GM12878 (cell line): ENCODE results near the gene ACOT7. TPM values are rescaled to one million over a fixed set of nuclear protein-coding genes. Genes with fewer than 3 reads are reported as not detected.

Experiments used
- ATAC-seq: fragments of 200-7000 bp; cut with Tn5 transposase; 3 replicates; pipeline ENCODE4 v1.9.1; 2020; ENCODE audit warnings: mild to moderate bottlenecking, moderate library complexity
- BruUV-seq: library from RNA; stranded (reverse); fragments of 400-500 nt; replicated peaks from 2 replicates; lab custom pipeline; 2021; lab: Mats Ljungman, UMichigan
- CTCF ChIA-PET: fragments of 300-600 bp; sonication (Branson Sonifier 250); formaldehyde crosslinking; extraction: SDS; loops from one replicate; lab custom pipeline; 2021; ENCODE audit warnings: inconsistent platforms; lab: Yijun Ruan, JAX
- POLR2A ChIA-PET: fragments of 350-600 bp; formaldehyde crosslinking; extraction: SDS; loops from one replicate; lab custom pipeline; 2021; ENCODE audit warnings: inconsistent platforms; lab: Charles Lee
- RAD21 ChIA-PET: fragments of 300-600 bp; sonication (Branson Sonifier 250); formaldehyde crosslinking; loops from one replicate; lab custom pipeline; 2023; ENCODE audit warnings: antibody characterized with exemption; ENCODE audit not compliant: unreplicated experiment; lab: Charles Lee
- SMC1A ChIA-PET: fragments of 300-600 bp; sonication (Branson Sonifier 250); formaldehyde crosslinking; loops from one replicate; lab custom pipeline; 2023; ENCODE audit not compliant: unreplicated experiment, uncharacterized antibody; lab: Charles Lee
- DNase-seq: peaks from one replicate; pipeline ENCODE4 v3.0.0-alpha.2; 2011; ENCODE audit warnings: low read depth, low spot score
- FAIRE-seq: peaks from 3 replicates; lab custom pipeline; 2011; peaks lifted over from hg19 to GRCh38; lab: Jason Lieb, UNC
- H2AFZ ChIP-seq: 2 replicates; pipeline ENCODE4 v1.6.0; 2011; ENCODE audit warnings: low read depth, low read length, control low read depth; ENCODE audit not compliant: control insufficient read depth
- H3K27ac ChIP-seq: 2 replicates; pipeline ENCODE4 v1.5.1; 2011; ENCODE audit warnings: control low read depth; ENCODE audit not compliant: control insufficient read depth, insufficient read depth
- H3K27me3 ChIP-seq, 2 experiments: replicated peaks in 1 of 2; 2 replicates each; pipeline versions ENCODE4 v1.6.0 to v1.6.1; 2011; ENCODE audit warnings: low read length in 1 of 2; ENCODE audit not compliant: control insufficient read depth in 2 of 2, insufficient read depth in 2 of 2
- H3K36me3 ChIP-seq, 2 experiments: 2 replicates each; pipeline ENCODE4 v1.5.1; 2011; ENCODE audit warnings: low read length in 1 of 2; ENCODE audit not compliant: control insufficient read depth in 2 of 2, insufficient read depth in 2 of 2
- H3K4me1 ChIP-seq: 2 replicates; pipeline ENCODE4 v1.6.1; 2011; ENCODE audit warnings: mild to moderate bottlenecking, low read length, moderate library complexity, mixed read lengths; ENCODE audit not compliant: control insufficient read depth, insufficient read depth
- H3K4me2 ChIP-seq: 2 replicates; pipeline ENCODE4 v1.6.0; 2011; ENCODE audit warnings: control low read depth; ENCODE audit not compliant: control insufficient read depth, insufficient read depth
- H3K4me3 ChIP-seq: fragments of 200-600 bp; sonication (generic); 2 replicates; pipeline ENCODE4 v1.5.1; 2016
- H3K79me2 ChIP-seq: 2 replicates; pipeline ENCODE4 v1.6.0; 2011; ENCODE audit warnings: low read length; ENCODE audit not compliant: control insufficient read depth, insufficient read depth
- H3K9ac ChIP-seq: 2 replicates; pipeline ENCODE4 v1.8.0; 2011; ENCODE audit warnings: low read length, control low read depth, mixed read lengths; ENCODE audit not compliant: control insufficient read depth, insufficient read depth
- H3K9me3 ChIP-seq: replicated peaks from 3 replicates; pipeline ENCODE4 v1.5.1; 2011; ENCODE audit warnings: mild to moderate bottlenecking, low read length; ENCODE audit not compliant: control insufficient read depth, insufficient read depth
- H4K20me1 ChIP-seq: 2 replicates; pipeline ENCODE4 v1.6.0; 2011; ENCODE audit not compliant: control insufficient read depth, insufficient read depth
- BCL11A ChIP-seq: IDR thresholded peaks from 2 replicates; pipeline ENCODE4 v1.6.1; 2011; ENCODE audit warnings: low read depth, low read length
- CBX5 ChIP-seq: sonication (generic); IDR thresholded peaks from 2 replicates; pipeline ENCODE4 v1.6.1; 2016; ENCODE audit warnings: low read depth, moderate library complexity, mild to moderate bottlenecking, inconsistent platforms
- CEBPB ChIP-seq, 2 experiments: fragments of 150-350 bp in 1 of 2; IDR thresholded peaks; 2 replicates each; pipeline ENCODE4 v1.6.1; 2012 to 2014; ENCODE audit warnings: low read depth in 2 of 2, low read length in 2 of 2, borderline replicate concordance in 1 of 2, inconsistent platforms in 1 of 2
- ESRRA ChIP-seq: IDR thresholded peaks from 2 replicates; pipeline ENCODE4 v1.6.1; 2012; ENCODE audit warnings: mild to moderate bottlenecking, low read length, improper control_type of control experiment
- MEF2A ChIP-seq: IDR thresholded peaks from 2 replicates; pipeline ENCODE4 v1.6.1; 2011; ENCODE audit warnings: low read depth, mild to moderate bottlenecking, low read length, moderate library complexity; ENCODE audit not compliant: insufficient read depth
- NFYB ChIP-seq: IDR thresholded peaks from 2 replicates; pipeline ENCODE4 v1.6.1; 2011; ENCODE audit warnings: low read depth, mild to moderate bottlenecking, low read length, improper control_type of control experiment, moderate library complexity; ENCODE audit not compliant: insufficient read depth
- POLR2AphosphoS5 ChIP-seq: IDR thresholded peaks from 2 replicates; pipeline ENCODE4 v1.6.1; 2011; ENCODE audit warnings: mild to moderate bottlenecking, low read length, inconsistent platforms
- RB1 ChIP-seq: fragments of 450-650 bp; formaldehyde crosslinking; IDR thresholded peaks from 2 replicates; pipeline ENCODE4 v1.6.1; 2017; ENCODE audit warnings: mild to moderate bottlenecking, borderline replicate concordance
- TAF1 ChIP-seq: IDR thresholded peaks from 2 replicates; pipeline ENCODE4 v1.6.1; 2011; ENCODE audit warnings: mild to moderate bottlenecking, low read depth, low read length, borderline replicate concordance
- WGBS: methylation state at CpG from one replicate; pipeline ENCODE4 v1.1.6; 2016; ENCODE audit warnings: low lambda C conversion rate; ENCODE audit not compliant: insufficient replicate concordance, insufficient coverage; ENCODE audit errors: missing lambda C conversion rate; 5-methylcytosine and 5-hydroxymethylcytosine counted together
- in situ Hi-C: fragments of 300-500 bp; cut with MboI; formaldehyde crosslinking; loops from 9 replicates; pipeline ENCODE4 v1.14.3; 2018; ENCODE audit warnings: mixed read lengths
- intact Hi-C: fragments of 100-400 bp; cut with micrococcal nuclease; formaldehyde crosslinking; loops from one replicate; pipeline ENCODE4 v1.14.2; 2022; ENCODE audit not compliant: unreplicated experiment
- polyA plus RNA-seq, 11 experiments: library from polyadenylated mRNA; depleted of rRNA in 4 of 11; unstranded in 6 of 11; stranded (reverse) in 5 of 11; fragments of >200 nt; fragmentation: Nextera tagmentation in 4 of 11; fragmentation: Illumina TruSeq in 1 of 11; extraction: Ambion mirVana in 4 of 11; extraction: Trizol in 1 of 11; gene quantifications; 1 replicate in 1 of 11; 2 replicates in 10 of 11; pipeline versions ENCODE4 v1.2.1 to v1.2.3, GENCODE V29; 2011 to 2016; ENCODE audit warnings: inconsistent platforms in 2 of 11, missing spikeins in 2 of 11, low read depth in 1 of 11
- total RNA-seq, 4 experiments: library from RNA; depleted of rRNA in 3 of 4; stranded (reverse); fragments of >200 nt in 3 of 4; fragmentation: Illumina TruSeq in 1 of 4; extraction: Trizol in 1 of 4; gene quantifications; 2 replicates each; pipeline versions ENCODE4 v1.2.1 to v1.2.3, GENCODE V29; 2013 to 2021
- TF ChIP-seq, protein P1 (sequence below): IDR thresholded peaks from 2 replicates; pipeline ENCODE4 v1.6.1; 2012; ENCODE audit warnings: low read depth, low read length, improper control_type of control experiment
- TF ChIP-seq, protein P2 (sequence below): fragments of 450-650 bp; IDR thresholded peaks from 2 replicates; pipeline ENCODE4 v1.6.1; 2017; ENCODE audit warnings: mild to moderate bottlenecking, moderate library complexity
- TF ChIP-seq, protein P3 (sequence below): IDR thresholded peaks from 2 replicates; pipeline ENCODE4 v1.6.1; 2012; ENCODE audit warnings: improper control_type of control experiment, low read depth, low read length; ENCODE audit not compliant: insufficient replicate concordance

The ACOT7 gene
- total and polyA plus RNA-seq, 10 of the 15 experiments (the other 5 are each of a cell fraction or from before 2014, with no cell fraction given) = 8.9 to 206 (median 61.2) TPM

DNA sequence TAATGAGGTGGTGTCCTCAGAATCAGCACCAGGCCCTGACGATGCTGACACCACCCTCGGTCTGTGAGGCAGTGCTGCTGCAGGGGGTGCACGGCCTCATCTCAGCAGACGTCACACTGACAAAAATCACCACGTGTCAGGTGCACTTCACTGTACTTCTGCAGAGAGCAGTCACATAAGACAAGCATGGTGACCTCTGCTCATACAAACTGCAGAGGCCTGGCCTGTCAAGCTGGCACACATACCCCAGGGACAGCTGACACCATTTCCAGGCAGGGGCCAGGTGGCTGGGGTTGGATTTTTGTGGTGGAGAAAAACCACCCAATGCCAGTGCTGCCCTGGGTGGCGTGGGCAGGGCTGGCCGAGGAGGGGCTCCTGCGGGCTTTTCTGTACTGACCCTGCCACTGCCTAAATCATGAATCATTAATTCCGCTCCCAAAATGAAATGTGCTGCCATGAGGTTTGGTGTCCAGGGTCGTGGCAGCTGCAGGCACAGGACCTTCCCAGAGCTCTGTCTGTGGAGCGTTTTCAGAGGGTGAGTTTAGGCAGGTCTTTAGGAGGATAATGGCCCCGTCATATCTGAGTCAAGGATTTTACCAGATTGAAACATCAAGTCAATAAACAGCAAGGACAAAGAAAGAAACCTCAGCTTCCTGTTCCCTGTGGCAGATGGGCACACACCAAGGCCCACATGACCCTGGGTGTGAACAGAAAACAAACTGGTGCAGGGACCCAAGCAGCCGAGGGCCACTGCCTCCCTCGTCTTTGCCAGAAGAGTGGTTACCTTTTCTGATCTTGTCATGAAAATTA lies 99.3 kb downstream of the ACOT7 start:
- RAD21 ChIA-PET = no interaction called here

More for the DNA sequence above, 99.3 kb downstream of the ACOT7 start:
- Histone ChIP-seq H3K27me3 (no peaks in the 10 kb centered on the region), H2AFZ (no peak overlapping the region), H3K9ac (no peak overlapping the region), H3K36me3 (peaks cover 3 to 13% of the 10 kb centered on the region in 2 experiments), H3K79me2 (no peaks in the 10 kb centered on the region), H3K27ac (no peak overlapping the region), H4K20me1 (no peaks in the 10 kb centered on the region), H3K4me3 (no peak overlapping the region), H3K9me3 (no peaks in the 10 kb centered on the region), H3K4me1 (peaks cover 20% of the 10 kb centered on the region), H3K4me2 (no peak overlapping the region)
- in situ Hi-C loops = no loop called here
- intact Hi-C loops = no loop called here
- TF ChIP-seq NFYB = no peak
- TF ChIP-seq MEF2A = no peak
- TF ChIP-seq RB1 = no peak
- no peak for TF ChIP-seq BCL11A
- TF ChIP-seq TAF1 = no peak
- TF ChIP-seq ESRRA = no peak
- no peak for TF ChIP-seq CEBPB (IDR thresholded peaks at IDR 0.05; ENCODE audit: borderline replicate concordance in 1 of 2, low read depth in 2 of 2, low read length in 2 of 2)
- TF ChIP-seq CBX5 = no peak
- TF ChIP-seq, protein P1, sequence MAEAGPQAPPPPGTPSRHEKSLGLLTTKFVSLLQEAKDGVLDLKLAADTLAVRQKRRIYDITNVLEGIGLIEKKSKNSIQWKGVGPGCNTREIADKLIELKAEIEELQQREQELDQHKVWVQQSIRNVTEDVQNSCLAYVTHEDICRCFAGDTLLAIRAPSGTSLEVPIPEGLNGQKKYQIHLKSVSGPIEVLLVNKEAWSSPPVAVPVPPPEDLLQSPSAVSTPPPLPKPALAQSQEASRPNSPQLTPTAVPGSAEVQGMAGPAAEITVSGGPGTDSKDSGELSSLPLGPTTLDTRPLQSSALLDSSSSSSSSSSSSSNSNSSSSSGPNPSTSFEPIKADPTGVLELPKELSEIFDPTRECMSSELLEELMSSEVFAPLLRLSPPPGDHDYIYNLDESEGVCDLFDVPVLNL = no peak
- TF ChIP-seq, protein P2, sequence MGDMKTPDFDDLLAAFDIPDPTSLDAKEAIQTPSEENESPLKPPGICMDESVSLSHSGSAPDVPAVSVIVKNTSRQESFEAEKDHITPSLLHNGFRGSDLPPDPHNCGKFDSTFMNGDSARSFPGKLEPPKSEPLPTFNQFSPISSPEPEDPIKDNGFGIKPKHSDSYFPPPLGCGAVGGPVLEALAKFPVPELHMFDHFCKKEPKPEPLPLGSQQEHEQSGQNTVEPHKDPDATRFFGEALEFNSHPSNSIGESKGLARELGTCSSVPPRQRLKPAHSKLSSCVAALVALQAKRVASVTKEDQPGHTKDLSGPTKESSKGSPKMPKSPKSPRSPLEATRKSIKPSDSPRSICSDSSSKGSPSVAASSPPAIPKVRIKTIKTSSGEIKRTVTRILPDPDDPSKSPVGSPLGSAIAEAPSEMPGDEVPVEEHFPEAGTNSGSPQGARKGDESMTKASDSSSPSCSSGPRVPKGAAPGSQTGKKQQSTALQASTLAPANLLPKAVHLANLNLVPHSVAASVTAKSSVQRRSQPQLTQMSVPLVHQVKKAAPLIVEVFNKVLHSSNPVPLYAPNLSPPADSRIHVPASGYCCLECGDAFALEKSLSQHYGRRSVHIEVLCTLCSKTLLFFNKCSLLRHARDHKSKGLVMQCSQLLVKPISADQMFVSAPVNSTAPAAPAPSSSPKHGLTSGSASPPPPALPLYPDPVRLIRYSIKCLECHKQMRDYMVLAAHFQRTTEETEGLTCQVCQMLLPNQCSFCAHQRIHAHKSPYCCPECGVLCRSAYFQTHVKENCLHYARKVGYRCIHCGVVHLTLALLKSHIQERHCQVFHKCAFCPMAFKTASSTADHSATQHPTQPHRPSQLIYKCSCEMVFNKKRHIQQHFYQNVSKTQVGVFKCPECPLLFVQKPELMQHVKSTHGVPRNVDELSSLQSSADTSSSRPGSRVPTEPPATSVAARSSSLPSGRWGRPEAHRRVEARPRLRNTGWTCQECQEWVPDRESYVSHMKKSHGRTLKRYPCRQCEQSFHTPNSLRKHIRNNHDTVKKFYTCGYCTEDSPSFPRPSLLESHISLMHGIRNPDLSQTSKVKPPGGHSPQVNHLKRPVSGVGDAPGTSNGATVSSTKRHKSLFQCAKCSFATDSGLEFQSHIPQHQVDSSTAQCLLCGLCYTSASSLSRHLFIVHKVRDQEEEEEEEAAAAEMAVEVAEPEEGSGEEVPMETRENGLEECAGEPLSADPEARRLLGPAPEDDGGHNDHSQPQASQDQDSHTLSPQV = no peak
- TF ChIP-seq, protein P3, sequence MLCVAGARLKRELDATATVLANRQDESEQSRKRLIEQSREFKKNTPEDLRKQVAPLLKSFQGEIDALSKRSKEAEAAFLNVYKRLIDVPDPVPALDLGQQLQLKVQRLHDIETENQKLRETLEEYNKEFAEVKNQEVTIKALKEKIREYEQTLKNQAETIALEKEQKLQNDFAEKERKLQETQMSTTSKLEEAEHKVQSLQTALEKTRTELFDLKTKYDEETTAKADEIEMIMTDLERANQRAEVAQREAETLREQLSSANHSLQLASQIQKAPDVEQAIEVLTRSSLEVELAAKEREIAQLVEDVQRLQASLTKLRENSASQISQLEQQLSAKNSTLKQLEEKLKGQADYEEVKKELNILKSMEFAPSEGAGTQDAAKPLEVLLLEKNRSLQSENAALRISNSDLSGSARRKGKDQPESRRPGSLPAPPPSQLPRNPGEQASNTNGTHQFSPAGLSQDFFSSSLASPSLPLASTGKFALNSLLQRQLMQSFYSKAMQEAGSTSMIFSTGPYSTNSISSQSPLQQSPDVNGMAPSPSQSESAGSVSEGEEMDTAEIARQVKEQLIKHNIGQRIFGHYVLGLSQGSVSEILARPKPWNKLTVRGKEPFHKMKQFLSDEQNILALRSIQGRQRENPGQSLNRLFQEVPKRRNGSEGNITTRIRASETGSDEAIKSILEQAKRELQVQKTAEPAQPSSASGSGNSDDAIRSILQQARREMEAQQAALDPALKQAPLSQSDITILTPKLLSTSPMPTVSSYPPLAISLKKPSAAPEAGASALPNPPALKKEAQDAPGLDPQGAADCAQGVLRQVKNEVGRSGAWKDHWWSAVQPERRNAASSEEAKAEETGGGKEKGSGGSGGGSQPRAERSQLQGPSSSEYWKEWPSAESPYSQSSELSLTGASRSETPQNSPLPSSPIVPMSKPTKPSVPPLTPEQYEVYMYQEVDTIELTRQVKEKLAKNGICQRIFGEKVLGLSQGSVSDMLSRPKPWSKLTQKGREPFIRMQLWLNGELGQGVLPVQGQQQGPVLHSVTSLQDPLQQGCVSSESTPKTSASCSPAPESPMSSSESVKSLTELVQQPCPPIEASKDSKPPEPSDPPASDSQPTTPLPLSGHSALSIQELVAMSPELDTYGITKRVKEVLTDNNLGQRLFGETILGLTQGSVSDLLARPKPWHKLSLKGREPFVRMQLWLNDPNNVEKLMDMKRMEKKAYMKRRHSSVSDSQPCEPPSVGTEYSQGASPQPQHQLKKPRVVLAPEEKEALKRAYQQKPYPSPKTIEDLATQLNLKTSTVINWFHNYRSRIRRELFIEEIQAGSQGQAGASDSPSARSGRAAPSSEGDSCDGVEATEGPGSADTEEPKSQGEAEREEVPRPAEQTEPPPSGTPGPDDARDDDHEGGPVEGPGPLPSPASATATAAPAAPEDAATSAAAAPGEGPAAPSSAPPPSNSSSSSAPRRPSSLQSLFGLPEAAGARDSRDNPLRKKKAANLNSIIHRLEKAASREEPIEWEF = no peak
- no peak for TF ChIP-seq POLR2AphosphoS5
- ATAC-seq = no peak
- no peak for FAIRE-seq
- no TSS peak for BruUV-seq
- WGBS = 84% methylated on average over 14 of the region's 14 CpGs
- DNase-seq = no peak
- CTCF ChIA-PET = no interaction called here
- POLR2A ChIA-PET = no interaction called here
- SMC1A ChIA-PET = no interaction called here
